CD4-positive, alpha-beta T cell treated with Interleukin-2 at 100 ng/mL for 4 hours (primary cell): ENCODE results near the gene CRYBG2.
A peak's percentile ranks its signal among the peaks of the same experiment; 100 is the strongest.

Experiments used
- DNase-seq: peaks from one replicate; pipeline ENCODE4 v3.0.0-alpha.2; 2020; ENCODE audit warnings: low spot score

Gene CRYBG2

GRCh38 chr1:26280333-26281042 is 73.4 kb downstream of the CRYBG2 start:
- DNase-seq, result no peak

GRCh38 chr1:26279456-26280332 is 74.2 kb downstream of the CRYBG2 start, which contains the start of gene SH3BGRL3:
Gene SH3BGRL3, plus strand, starts transcription at chr1:26280086. Its CDS starts 70 bp downstream, at chr1:26280156.
- DNase-seq, result peak; percentile 85

- peak; percentile 41 for DNase-seq
Observed at GRCh38 chr1:26278724-26279455, 75.0 kb downstream of the CRYBG2 start.

GRCh38 chr1:26278303-26278702 is 75.6 kb downstream of the CRYBG2 start:
- DNase-seq, result no peak

GRCh38 chr1:26277719-26278118 is 76.2 kb downstream of the CRYBG2 start:
- DNase-seq, result no peak

- no peak for DNase-seq
Observed at GRCh38 chr1:26277261-26277661, 76.7 kb downstream of the CRYBG2 start.

- no peak for DNase-seq
Observed at GRCh38 chr1:26276432-26276838, 77.5 kb downstream of the CRYBG2 start.

- peak; percentile 87 for DNase-seq
Observed at GRCh38 chr1:26275580-26276431, 78.1 kb downstream of the CRYBG2 start.

GRCh38 chr1:26274801-26275425 is 79.0 kb downstream of the CRYBG2 start:
- no peak for DNase-seq
